ENCODE data around the gene CUX1. TPM values are rescaled to one million over a fixed set of nuclear protein-coding genes. Genes with fewer than 3 reads are reported as not detected.

Gene CUX1
- total and polyA plus RNA-seq, 2 donors (not counting 1 experiment from before 2014, with no cell fraction given) = 10.8 to 86.5 TPM

DNA sequence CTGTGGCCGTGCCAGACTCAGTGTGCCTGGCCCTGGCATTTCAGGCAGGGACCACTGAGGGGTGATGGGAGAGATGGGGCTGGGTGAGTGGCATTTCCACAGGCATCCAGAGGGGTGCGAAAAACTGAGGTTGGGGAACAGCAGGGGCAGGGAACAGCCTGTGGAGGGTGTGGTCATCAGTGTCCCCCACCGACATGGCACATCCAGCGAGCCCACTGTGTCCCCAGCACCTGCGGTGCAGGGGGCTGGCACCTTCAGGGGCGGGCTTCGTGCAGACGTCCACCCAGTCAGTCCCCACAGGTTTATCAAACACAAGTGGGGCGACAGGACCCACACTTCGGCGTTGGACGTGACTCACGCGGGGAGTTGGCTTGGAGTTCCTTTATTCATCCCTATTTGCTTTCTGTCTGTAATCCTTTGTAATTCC is 14.8 kb downstream of the CUX1 start:
- TF ChIP-seq EZH2 (IDR thresholded peaks at IDR 0.05; ENCODE audit: borderline replicate concordance, insufficient read depth, low read depth, low read length, poor library complexity, severe bottlenecking) = no peak
- TF ChIP-seq, protein P1, sequence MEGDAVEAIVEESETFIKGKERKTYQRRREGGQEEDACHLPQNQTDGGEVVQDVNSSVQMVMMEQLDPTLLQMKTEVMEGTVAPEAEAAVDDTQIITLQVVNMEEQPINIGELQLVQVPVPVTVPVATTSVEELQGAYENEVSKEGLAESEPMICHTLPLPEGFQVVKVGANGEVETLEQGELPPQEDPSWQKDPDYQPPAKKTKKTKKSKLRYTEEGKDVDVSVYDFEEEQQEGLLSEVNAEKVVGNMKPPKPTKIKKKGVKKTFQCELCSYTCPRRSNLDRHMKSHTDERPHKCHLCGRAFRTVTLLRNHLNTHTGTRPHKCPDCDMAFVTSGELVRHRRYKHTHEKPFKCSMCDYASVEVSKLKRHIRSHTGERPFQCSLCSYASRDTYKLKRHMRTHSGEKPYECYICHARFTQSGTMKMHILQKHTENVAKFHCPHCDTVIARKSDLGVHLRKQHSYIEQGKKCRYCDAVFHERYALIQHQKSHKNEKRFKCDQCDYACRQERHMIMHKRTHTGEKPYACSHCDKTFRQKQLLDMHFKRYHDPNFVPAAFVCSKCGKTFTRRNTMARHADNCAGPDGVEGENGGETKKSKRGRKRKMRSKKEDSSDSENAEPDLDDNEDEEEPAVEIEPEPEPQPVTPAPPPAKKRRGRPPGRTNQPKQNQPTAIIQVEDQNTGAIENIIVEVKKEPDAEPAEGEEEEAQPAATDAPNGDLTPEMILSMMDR (IDR thresholded peaks at IDR 0.05) = no peak
- Histone ChIP-seq H3K4me1 (ENCODE audit: control insufficient read depth in 2 of 2, insufficient read depth in 2 of 2, low read length in 2 of 2) (peaks cover 6 to 15% of the 10 kb centered on the region in 2 donors), H3K27me3 (replicated peaks in 1 of 4; ENCODE audit: control extremely low read depth in 1 of 4, control insufficient read depth in 3 of 4, insufficient read depth in 4 of 4, low read length in 3 of 4) (no peaks in the 10 kb centered on the region), H3K4me2 (replicated peaks; ENCODE audit: low read depth, low read length, poor library complexity, severe bottlenecking) (no peak overlapping the region), H3K4me3 (ENCODE audit: control extremely low read depth in 1 of 5, extremely low read depth in 1 of 5, insufficient read depth in 1 of 5, low read depth in 2 of 5, low read length in 4 of 5) (no peak overlapping the region), H2AFZ (ENCODE audit: insufficient read depth, low read depth, low read length, poor library complexity, severe bottlenecking) (no peak overlapping the region), H4K20me1 (ENCODE audit: control insufficient read depth, insufficient read depth, low read length, poor library complexity, severe bottlenecking) (peaks cover 28% of the 10 kb centered on the region), H3K36me3 (replicated peaks in 1 of 2; ENCODE audit: control extremely low read depth in 1 of 2, control insufficient read depth in 1 of 2, extremely low read depth in 1 of 2, insufficient read depth in 2 of 2, low read length in 1 of 2) (no peaks in the 10 kb centered on the region), H3K9me3 (ENCODE audit: control extremely low read depth in 1 of 3, control insufficient read depth in 2 of 3, insufficient read depth in 1 of 3, low read length in 2 of 3) (peaks cover 0 to 3% (median 0%) of the 10 kb centered on the region in 3 donors), H3K9ac (ENCODE audit: low read length) (no peak overlapping the region), H3K27ac (ENCODE audit: low read length in 2 of 2) (no peak overlapping the region), H3K79me2 (ENCODE audit: control insufficient read depth, insufficient read depth, low read length) (peaks cover 95% of the 10 kb centered on the region)
- H3K27ac Mint-ChIP-seq = no peak overlapping the region
- no peaks in the 10 kb centered on the region for H3K9me3 Mint-ChIP-seq (ENCODE audit: insufficient read depth)
- CTCF ChIA-PET = no interaction called here
- intact Hi-C loops (cut with micrococcal nuclease) = no loop called here
- H3K27me3 Mint-ChIP-seq = no peaks in the 10 kb centered on the region
- DNase-seq (no peak), ATAC-seq (ENCODE audit: low read depth) (no peak)
- H3K4me1 Mint-ChIP-seq = peaks cover 42% of the 10 kb centered on the region
- WGBS (ENCODE audit: insufficient coverage) = 99% methylated on average over 12 of the region's 14 CpGs
- POLR2A ChIA-PET = no interaction called here
- no peak overlapping the region for H3K4me3 Mint-ChIP-seq

DNA sequence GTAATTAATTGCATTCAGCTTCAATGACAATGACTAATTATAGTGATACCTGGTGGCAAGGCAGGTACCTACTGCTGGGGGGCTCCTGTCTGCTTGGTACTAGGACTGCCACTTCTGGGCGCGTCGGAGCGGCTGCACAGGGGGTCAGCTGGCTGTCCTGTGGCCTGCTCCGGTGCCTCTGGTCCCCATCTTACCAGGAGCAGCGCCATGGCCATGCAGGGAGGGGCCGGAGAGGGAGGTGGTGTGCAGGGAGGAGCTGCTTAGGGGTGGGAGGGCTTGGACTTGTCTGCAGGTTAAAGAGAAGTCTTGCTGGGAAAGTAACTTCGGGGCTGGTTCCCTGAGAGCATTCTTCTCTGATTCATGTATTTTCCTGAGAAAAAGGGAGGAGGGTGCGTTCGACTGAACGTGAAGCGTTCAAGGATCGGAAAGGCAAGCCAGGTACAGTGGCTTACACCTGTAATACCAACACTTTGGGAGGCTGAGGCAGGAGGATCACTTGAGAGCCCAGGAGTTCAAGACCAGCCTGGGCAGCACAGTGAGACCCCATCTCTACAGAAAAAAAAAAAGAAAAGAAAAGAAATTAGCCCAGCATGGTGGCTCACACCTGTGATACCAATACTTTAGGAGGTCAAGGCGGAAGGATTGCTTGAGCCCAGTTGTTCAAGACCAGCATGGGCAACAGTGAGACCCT is 15.4 kb downstream of the CUX1 start:
- Histone ChIP-seq H3K4me2 (replicated peaks; ENCODE audit: low read depth, low read length, poor library complexity, severe bottlenecking) (no peak overlapping the region), H3K4me1 (ENCODE audit: control insufficient read depth in 2 of 2, insufficient read depth in 2 of 2, low read length in 2 of 2) (peaks cover 6 to 15% of the 10 kb centered on the region in 2 donors), H3K9ac (ENCODE audit: low read length) (no peak overlapping the region), H4K20me1 (ENCODE audit: control insufficient read depth, insufficient read depth, low read length, poor library complexity, severe bottlenecking) (peaks cover 27% of the 10 kb centered on the region), H2AFZ (ENCODE audit: insufficient read depth, low read depth, low read length, poor library complexity, severe bottlenecking) (no peak overlapping the region), H3K79me2 (ENCODE audit: control insufficient read depth, insufficient read depth, low read length) (peaks cover 95% of the 10 kb centered on the region), H3K27ac (ENCODE audit: low read length in 2 of 2) (no peak overlapping the region), H3K36me3 (replicated peaks in 1 of 2; ENCODE audit: control extremely low read depth in 1 of 2, control insufficient read depth in 1 of 2, extremely low read depth in 1 of 2, insufficient read depth in 2 of 2, low read length in 1 of 2) (no peaks in the 10 kb centered on the region), H3K4me3 (ENCODE audit: control extremely low read depth in 1 of 5, extremely low read depth in 1 of 5, insufficient read depth in 1 of 5, low read depth in 2 of 5, low read length in 4 of 5) (no peak overlapping the region), H3K27me3 (replicated peaks in 1 of 4; ENCODE audit: control extremely low read depth in 1 of 4, control insufficient read depth in 3 of 4, insufficient read depth in 4 of 4, low read length in 3 of 4) (no peaks in the 10 kb centered on the region), H3K9me3 (ENCODE audit: control extremely low read depth in 1 of 3, control insufficient read depth in 2 of 3, insufficient read depth in 1 of 3, low read length in 2 of 3) (peaks cover 0 to 3% (median 0%) of the 10 kb centered on the region in 3 donors)
- intact Hi-C loops (cut with micrococcal nuclease) = no loop called here
- ChIA-PET POLR2A (no interaction called here), CTCF (interaction anchor here (0.7 kb wide), 1 partner anchor 22 kb away, joined by 6 read pairs; no protein-coding TSS in a partner anchor)
- TF ChIP-seq, protein P1 (IDR thresholded peaks at IDR 0.05) = no peak
- no peak for TF ChIP-seq EZH2 (IDR thresholded peaks at IDR 0.05; ENCODE audit: borderline replicate concordance, insufficient read depth, low read depth, low read length, poor library complexity, severe bottlenecking)
- no peak overlapping the region for H3K27ac Mint-ChIP-seq
- peaks cover 43% of the 10 kb centered on the region for H3K4me1 Mint-ChIP-seq
- DNase-seq = no peak
- no peaks in the 10 kb centered on the region for H3K27me3 Mint-ChIP-seq
- no peak for ATAC-seq (ENCODE audit: low read depth)
- 98% methylated on average over 13 of the region's 14 CpGs for WGBS (ENCODE audit: insufficient coverage)
- no peaks in the 10 kb centered on the region for H3K9me3 Mint-ChIP-seq (ENCODE audit: insufficient read depth)
- H3K4me3 Mint-ChIP-seq = no peak overlapping the region
